GM23338 (cell line): ENCODE measurements around the gene KAZN.

Experiments used
- CREB1 ChIP-seq: fragments of 250-450 bp; sonication (Bioruptor Pico); IDR thresholded peaks from 2 replicates; pipeline ENCODE4 v1.5.0; 2020; ENCODE audit warnings: low read depth, mild to moderate bottlenecking, moderate library complexity
- CTCF ChIP-seq, 2 experiments: fragments of 200-600 bp in 1 of 2; sonication (generic) in 1 of 2; conservative IDR thresholded peaks; 2 replicates each; pipeline versions ENCODE4 v1.5.1 to v1.6.1; 2016 to 2017; ENCODE audit warnings: antibody characterized with exemption in 2 of 2, low read depth in 2 of 2, mild to moderate bottlenecking in 2 of 2, moderate library complexity in 1 of 2
- ETS1 ChIP-seq: IDR thresholded peaks from 2 replicates; pipeline ENCODE4 v1.6.1; 2016; ENCODE audit warnings: antibody characterized with exemption
- EZH2 ChIP-seq: fragments of 200-600 bp; sonication (generic); IDR thresholded peaks from one replicate; pipeline ENCODE4 v1.8.0; 2017; ENCODE audit warnings: antibody characterized with exemption, mild to moderate bottlenecking, low read depth; ENCODE audit not compliant: unreplicated experiment
- EZH2phosphoT487 ChIP-seq: fragments of 200-600 bp; sonication (generic); IDR thresholded peaks from one replicate; pipeline ENCODE4 v1.8.1; 2018; ENCODE audit warnings: antibody characterized with exemption; ENCODE audit not compliant: unreplicated experiment
- JUNB ChIP-seq: IDR thresholded peaks from one replicate; pipeline ENCODE4 v1.6.1; 2016; ENCODE audit warnings: antibody characterized with exemption; ENCODE audit not compliant: unreplicated experiment
- NANOG ChIP-seq: IDR thresholded peaks from 2 replicates; pipeline ENCODE4 v1.6.1; 2016; ENCODE audit warnings: antibody characterized with exemption, borderline replicate concordance
- POLR2AphosphoS5 ChIP-seq: IDR thresholded peaks from 2 replicates; pipeline ENCODE4 v1.6.1; 2016; ENCODE audit warnings: antibody characterized with exemption, low read depth
- REST ChIP-seq: IDR thresholded peaks from one replicate; pipeline ENCODE4 v1.6.1; 2018; ENCODE audit warnings: antibody characterized with exemption; ENCODE audit not compliant: unreplicated experiment
- STAT1 ChIP-seq: IDR thresholded peaks from one replicate; pipeline ENCODE4 v1.6.1; 2016; ENCODE audit warnings: antibody characterized with exemption; ENCODE audit not compliant: unreplicated experiment
- ZNF114 ChIP-seq: fragments of 250-450 bp; sonication (Bioruptor Pico); IDR thresholded peaks from 2 replicates; pipeline ENCODE4 v1.5.0; 2020; ENCODE audit warnings: mild to moderate bottlenecking, moderate library complexity
- ZNF331 ChIP-seq: fragments of 250-450 bp; sonication (Bioruptor Pico); IDR thresholded peaks from 2 replicates; pipeline ENCODE4 v1.5.0; 2020; ENCODE audit warnings: low read depth, mild to moderate bottlenecking, moderate library complexity

GRCh38 chr1:14647777-14648176 is 49.3 kb downstream of the KAZN start:
- TF ChIP-seq CTCF (conservative IDR thresholded peaks at IDR 0.05; ENCODE audit: low read depth in 2 of 2) (no peak), EZH2phosphoT487 (no peak), POLR2AphosphoS5 (no peak), NANOG (no peak), EZH2 (no peak), JUNB (no peak), REST (no peak), ZNF331 (CRISPR knock-in tag) (no peak), ETS1 (no peak), ZNF114 (CRISPR knock-in tag) (no peak), CREB1 (CRISPR knock-in tag) (no peak), STAT1 (no peak)
